Esophagus muscularis mucosa (tissue), 4 donors: ENCODE data around the gene SPATA22. TPM values are rescaled to one million over a fixed set of nuclear protein-coding genes. Genes with fewer than 3 reads are reported as not detected.
"Not testable (repeated sequence)": the region's sequence is repeated elsewhere in the genome, so short reads cannot be mapped to it uniquely, and the experiment has no call there.

Source experiments
- DNase-seq: peaks from one replicate; pipeline ENCODE4 v3.0.0-alpha.2; 2017; ENCODE audit errors: extremely low spot score
- H3K27ac ChIP-seq, 4 donors: fragments of 200-600 bp; sonication (generic); replicated peaks in 1 of 4; 1 replicate in 3 of 4; 2 replicates in 1 of 4; pipeline ENCODE4 v1.5.1; 2016 to 2019; ENCODE audit warnings: mild to moderate bottlenecking in 1 of 4
- H3K27me3 ChIP-seq, 4 donors: fragments of 200-600 bp; sonication (generic); one replicate each; pipeline versions ENCODE4 v1.5.1 to v1.6.0; 2016 to 2019
- H3K36me3 ChIP-seq, 4 donors: fragments of 200-600 bp; sonication (generic); one replicate each; pipeline ENCODE4 v1.5.1; 2016 to 2019
- H3K4me1 ChIP-seq, 4 donors: fragments of 200-600 bp; sonication (generic); one replicate each; pipeline ENCODE4 v1.5.1; 2016 to 2019
- H3K4me3 ChIP-seq, 4 donors: fragments of 200-600 bp; sonication (generic); 1 replicate in 2 of 4; 2 replicates in 2 of 4; pipeline ENCODE4 v1.5.1; 2016 to 2019; ENCODE audit warnings: mild to moderate bottlenecking in 4 of 4, moderate library complexity in 1 of 4
- H3K9me3 ChIP-seq, 4 donors: fragments of 200-600 bp; sonication (generic); 1 replicate in 3 of 4; 2 replicates in 1 of 4; pipeline ENCODE4 v1.5.1; 2016 to 2019
- EP300 ChIP-seq: sonication (generic); formaldehyde crosslinking; IDR thresholded peaks from one replicate; pipeline ENCODE4 v1.6.1; 2017; ENCODE audit warnings: antibody characterized with exemption
- POLR2A ChIP-seq: fragments of 450-650 bp; IDR thresholded peaks from one replicate; pipeline ENCODE4 v1.6.1; 2017; ENCODE audit warnings: antibody characterized with exemption, moderate library complexity, mild to moderate bottlenecking, low read depth
- POLR2AphosphoS5 ChIP-seq, 2 donors: sonication (generic); formaldehyde crosslinking; IDR thresholded peaks; one replicate each; pipeline ENCODE4 v1.6.1; 2017; ENCODE audit warnings: antibody characterized with exemption in 2 of 2
- WGBS: methylation state at CpG from one replicate; pipeline ENCODE4 v1.1.5; 2018; 5-methylcytosine and 5-hydroxymethylcytosine counted together
- intact Hi-C: fragments of 100-400 bp; cut with DNase I; formaldehyde crosslinking; loops from one replicate; pipeline ENCODE4 v1.15.1; 2023
- total RNA-seq, 4 donors: library from RNA; depleted of rRNA; stranded (reverse); fragments of >200 nt; gene quantifications; one replicate each; pipeline versions ENCODE4 v1.1.0 to v1.2.1, GENCODE V29; 2016
- TF ChIP-seq, protein P1 (sequence below), 3 experiments: fragments of 200-600 bp in 2 of 3; fragments of 450-650 bp in 1 of 3; sonication (generic) in 2 of 3; IDR thresholded peaks; one replicate each; pipeline ENCODE4 v1.5.1; 2017 to 2019; ENCODE audit warnings: antibody characterized with exemption in 3 of 3, mild to moderate bottlenecking in 2 of 3, moderate library complexity in 1 of 3

SPATA22 gene
- total RNA-seq, 4 donors from 2014 or later, result 0.39 to 0.50 TPM; not detected in 2

DNA sequence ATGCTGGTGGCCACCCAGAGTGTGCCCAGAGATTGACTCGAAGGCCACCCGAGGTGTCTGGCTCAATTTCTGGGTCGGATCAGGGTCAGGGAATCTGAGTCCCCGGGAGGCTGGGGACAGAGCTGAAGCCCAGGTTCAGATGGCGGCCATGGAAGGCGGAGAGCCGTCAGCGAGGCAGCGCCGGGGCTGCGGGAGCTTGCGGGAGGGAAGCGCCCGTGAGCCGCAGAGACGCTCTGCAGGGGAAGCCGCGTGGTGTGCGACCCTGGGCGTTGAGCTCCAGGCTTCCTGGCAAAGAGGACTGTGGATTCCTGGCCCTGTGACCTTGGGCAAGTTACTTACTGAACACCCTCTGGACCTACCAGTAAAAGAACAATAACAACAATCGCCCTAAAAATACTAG is 518 bp upstream of the SPATA22 start:
- intact Hi-C loops, result no loop called here
- no peak for DNase-seq
- WGBS, result 91% methylated on average over 19 of the region's 21 CpGs
- no peaks in the 10 kb centered on the region for H3K9me3 ChIP-seq
- TF ChIP-seq POLR2AphosphoS5 (IDR thresholded peaks at IDR 0.05), result no peak
- TF ChIP-seq, protein P1, sequence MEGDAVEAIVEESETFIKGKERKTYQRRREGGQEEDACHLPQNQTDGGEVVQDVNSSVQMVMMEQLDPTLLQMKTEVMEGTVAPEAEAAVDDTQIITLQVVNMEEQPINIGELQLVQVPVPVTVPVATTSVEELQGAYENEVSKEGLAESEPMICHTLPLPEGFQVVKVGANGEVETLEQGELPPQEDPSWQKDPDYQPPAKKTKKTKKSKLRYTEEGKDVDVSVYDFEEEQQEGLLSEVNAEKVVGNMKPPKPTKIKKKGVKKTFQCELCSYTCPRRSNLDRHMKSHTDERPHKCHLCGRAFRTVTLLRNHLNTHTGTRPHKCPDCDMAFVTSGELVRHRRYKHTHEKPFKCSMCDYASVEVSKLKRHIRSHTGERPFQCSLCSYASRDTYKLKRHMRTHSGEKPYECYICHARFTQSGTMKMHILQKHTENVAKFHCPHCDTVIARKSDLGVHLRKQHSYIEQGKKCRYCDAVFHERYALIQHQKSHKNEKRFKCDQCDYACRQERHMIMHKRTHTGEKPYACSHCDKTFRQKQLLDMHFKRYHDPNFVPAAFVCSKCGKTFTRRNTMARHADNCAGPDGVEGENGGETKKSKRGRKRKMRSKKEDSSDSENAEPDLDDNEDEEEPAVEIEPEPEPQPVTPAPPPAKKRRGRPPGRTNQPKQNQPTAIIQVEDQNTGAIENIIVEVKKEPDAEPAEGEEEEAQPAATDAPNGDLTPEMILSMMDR (IDR thresholded peaks at IDR 0.05), result no peak
- TF ChIP-seq EP300, result no peak
- TF ChIP-seq POLR2A, result no peak
- no peak overlapping the region for H3K27ac ChIP-seq
- H3K36me3 ChIP-seq, result no peaks in the 10 kb centered on the region
- no peak overlapping the region for H3K4me3 ChIP-seq
- no peaks in the 10 kb centered on the region for H3K4me1 ChIP-seq
- H3K27me3 ChIP-seq, result no peaks in the 10 kb centered on the region

DNA sequence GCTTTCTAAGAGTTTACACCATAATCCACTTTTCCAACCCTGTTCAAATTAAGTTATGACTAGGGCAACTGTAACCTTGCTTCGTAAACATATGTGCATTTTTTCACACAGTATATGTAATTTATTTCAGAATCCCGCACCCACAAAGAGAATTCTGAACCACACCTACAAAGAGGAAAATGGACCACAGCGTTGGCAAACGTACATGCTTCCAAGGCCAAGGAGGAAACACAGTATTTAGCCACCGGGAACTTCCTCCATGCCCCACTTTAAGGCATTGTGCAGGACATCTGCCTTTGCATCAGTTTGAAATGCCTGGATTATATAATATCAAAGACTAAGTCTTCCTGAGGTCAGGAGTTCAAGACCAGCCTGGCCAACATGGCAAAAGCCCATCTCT is 2.1 kb downstream of the SPATA22 start:
- WGBS, result 64% methylated on average over 5 of the region's 5 CpGs
- Histone ChIP-seq H3K36me3 (no peaks in the 10 kb centered on the region), H3K4me1 (no peaks in the 10 kb centered on the region), H3K9me3 (no peaks in the 10 kb centered on the region), H3K27ac (no peak overlapping the region), H3K4me3 (no peak overlapping the region), H3K27me3 (peaks cover 0 to 4% (median 0%) of the 10 kb centered on the region in 4 donors)
- no peak for TF ChIP-seq POLR2A
- no peak for TF ChIP-seq EP300
- TF ChIP-seq, protein P1 (IDR thresholded peaks at IDR 0.05), result no peak
- no peak for TF ChIP-seq POLR2AphosphoS5 (IDR thresholded peaks at IDR 0.05)
- DNase-seq, result no peak
- intact Hi-C loops, result no loop called here

DNA sequence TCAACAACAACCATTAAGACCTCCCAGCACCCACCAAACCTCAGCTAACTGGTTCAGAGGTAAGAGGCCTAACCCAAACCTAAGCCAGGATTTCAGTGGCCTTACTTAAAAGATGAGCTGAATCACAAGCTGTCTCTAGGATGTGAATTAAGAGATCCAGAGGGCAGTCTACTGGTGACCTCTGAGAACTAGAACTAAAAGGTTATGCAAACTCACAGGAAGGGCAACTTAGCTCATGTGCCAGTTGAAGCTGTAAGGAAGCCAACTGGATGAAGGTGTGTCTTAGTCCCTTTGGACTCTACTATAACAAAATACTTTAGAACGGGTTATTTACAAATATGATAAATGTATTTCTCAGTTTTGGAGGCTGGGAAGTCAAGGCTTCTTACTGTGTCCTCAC is 5.3 kb downstream of the SPATA22 start:
- DNase-seq, H3K9me3 ChIP-seq, H3K27ac ChIP-seq, intact Hi-C loops, H3K4me3 ChIP-seq, H3K4me1 ChIP-seq, H3K27me3 ChIP-seq, H3K36me3 ChIP-seq: not testable (repeated sequence)
- 71% methylated on average over 1 of the region's 1 CpG for WGBS

DNA sequence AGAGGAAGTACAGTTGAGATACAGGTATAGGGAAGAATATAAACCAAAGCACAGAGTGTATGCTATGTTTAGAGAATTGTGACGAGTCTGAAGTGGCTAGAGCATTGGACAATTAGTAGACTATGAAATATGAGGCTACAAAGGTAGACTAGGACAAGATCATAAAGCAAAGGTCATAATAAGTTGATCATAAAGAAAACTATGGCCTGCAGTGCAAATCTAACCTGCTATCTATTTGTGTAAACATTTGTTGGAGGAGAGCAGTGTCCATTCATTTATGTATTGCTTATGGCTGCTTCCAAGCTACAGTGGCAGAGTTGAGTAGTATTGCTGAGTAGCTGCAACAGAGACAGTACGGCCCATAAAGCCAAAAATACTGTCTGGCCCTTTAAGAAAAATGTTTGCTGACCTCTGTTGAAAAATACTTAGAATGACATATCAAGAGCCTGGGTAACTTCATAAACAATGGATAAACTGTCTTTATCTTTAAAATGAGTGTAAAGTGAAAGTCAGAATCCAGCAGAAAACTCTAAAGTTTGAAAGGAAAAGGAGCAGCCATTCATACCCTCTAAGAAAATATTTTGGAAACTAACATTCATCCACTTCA is 23.5 kb downstream of the SPATA22 start:
- no peak for DNase-seq
- WGBS, result 55% methylated on average over 2 of the region's 2 CpGs
- Histone ChIP-seq H3K27ac (no peak overlapping the region), H3K9me3 (no peaks in the 10 kb centered on the region), H3K27me3 (peaks cover 0 to 4% (median 0%) of the 10 kb centered on the region in 4 donors), H3K36me3 (no peaks in the 10 kb centered on the region), H3K4me1 (no peaks in the 10 kb centered on the region), H3K4me3 (no peak overlapping the region)
- intact Hi-C loops, result no loop called here
- no peak for TF ChIP-seq POLR2AphosphoS5 (IDR thresholded peaks at IDR 0.05)
- TF ChIP-seq POLR2A, result no peak
- TF ChIP-seq, protein P1 (IDR thresholded peaks at IDR 0.05), result no peak
- no peak for TF ChIP-seq EP300

DNA sequence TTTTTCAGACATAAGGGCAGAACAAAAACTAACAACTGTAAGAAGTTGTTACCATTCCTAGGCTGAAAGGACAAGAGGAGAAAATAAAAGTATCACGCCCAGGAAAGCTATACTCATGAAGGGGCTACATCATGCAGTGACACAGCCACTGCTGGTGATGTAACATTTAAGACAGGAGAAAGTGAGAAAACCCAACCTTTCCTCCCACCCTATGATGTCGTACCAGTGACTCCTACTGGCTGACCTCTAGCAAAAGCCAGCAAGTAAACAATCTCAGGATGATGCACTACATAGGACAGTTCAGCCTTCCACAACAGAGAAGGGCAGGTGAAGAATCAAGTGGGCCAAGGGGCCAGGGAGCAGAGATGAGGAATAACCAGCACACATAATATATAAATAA is 24.0 kb downstream of the SPATA22 start:
- TF ChIP-seq EP300 (no peak), POLR2A (no peak), POLR2AphosphoS5 (IDR thresholded peaks at IDR 0.05) (no peak)
- TF ChIP-seq, protein P1 (IDR thresholded peaks at IDR 0.05), result no peak
- Histone ChIP-seq H3K9me3 (no peaks in the 10 kb centered on the region), H3K4me1 (no peaks in the 10 kb centered on the region), H3K4me3 (no peak overlapping the region), H3K27me3 (peaks cover 0 to 4% (median 0%) of the 10 kb centered on the region in 4 donors), H3K27ac (no peak overlapping the region), H3K36me3 (no peaks in the 10 kb centered on the region)
- intact Hi-C loops, result no loop called here
- 31% methylated on average over 2 of the region's 2 CpGs for WGBS
- no peak for DNase-seq
